ENCODE data around the gene MTRFR.

MTRFR gene

DNA sequence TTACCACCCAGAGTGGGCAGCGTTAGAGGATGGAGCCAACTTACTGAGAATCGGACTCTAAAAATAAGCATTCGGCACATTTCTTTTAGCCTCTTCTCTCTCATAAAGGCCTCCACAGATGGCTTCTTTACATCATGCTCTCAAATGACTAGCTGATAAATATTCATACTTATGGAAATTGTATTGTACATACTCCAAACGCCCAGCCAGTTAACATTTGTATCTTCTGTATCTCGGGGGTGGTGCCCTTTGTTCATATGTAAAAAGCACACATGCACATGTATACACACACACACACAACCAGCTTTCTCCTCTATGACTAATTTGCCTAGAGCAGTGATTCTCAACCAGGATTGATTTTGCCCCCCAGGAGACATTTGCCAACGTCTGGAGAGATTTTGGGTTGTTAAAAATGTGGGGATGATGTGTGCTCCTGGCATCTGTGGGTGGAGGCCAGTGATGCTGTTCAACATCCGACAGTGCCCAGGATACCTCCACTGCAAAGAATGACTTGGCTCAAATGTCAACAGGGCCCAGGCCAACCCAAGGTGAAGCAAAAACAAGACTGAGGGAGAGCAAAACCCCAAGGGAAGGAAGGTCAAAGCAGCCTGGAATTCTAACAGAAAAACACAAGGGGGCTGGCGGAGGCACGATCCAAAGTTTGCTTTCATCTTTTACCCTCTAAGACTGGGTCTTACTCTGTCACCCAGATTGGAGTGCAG, 53.6 kb downstream of the MTRFR start:
- H3K36me3 ChIP-seq (ENCODE audit: insufficient read depth, low read length) = peaks cover under 1% of the 10 kb centered on the region; the same call in 1 of the 2 replicates
- no peaks in the 10 kb centered on the region for H3K9me3 ChIP-seq (ENCODE audit: insufficient read depth, low read depth, low read length)
- H3K79me2 ChIP-seq (ENCODE audit: insufficient read depth, low read length) = no peaks in the 10 kb centered on the region
- H3K9me2 ChIP-seq (replicated peaks; ENCODE audit: low read depth, low read length) = no peaks in the 10 kb centered on the region
- H3K9ac ChIP-seq (ENCODE audit: low read depth, low read length, poor library complexity, severe bottlenecking) = no peak overlapping the region
- no peak overlapping the region for H3K4me2 ChIP-seq (ENCODE audit: low read depth, low read length, poor library complexity, severe bottlenecking)
- H3K27me3 ChIP-seq (ENCODE audit: insufficient read depth, low read length, poor library complexity, severe bottlenecking) = no peaks in the 10 kb centered on the region
- no peaks in the 10 kb centered on the region for H4K20me1 ChIP-seq (ENCODE audit: insufficient read depth, low read length, poor library complexity, severe bottlenecking)
- TF ChIP-seq, protein P1, sequence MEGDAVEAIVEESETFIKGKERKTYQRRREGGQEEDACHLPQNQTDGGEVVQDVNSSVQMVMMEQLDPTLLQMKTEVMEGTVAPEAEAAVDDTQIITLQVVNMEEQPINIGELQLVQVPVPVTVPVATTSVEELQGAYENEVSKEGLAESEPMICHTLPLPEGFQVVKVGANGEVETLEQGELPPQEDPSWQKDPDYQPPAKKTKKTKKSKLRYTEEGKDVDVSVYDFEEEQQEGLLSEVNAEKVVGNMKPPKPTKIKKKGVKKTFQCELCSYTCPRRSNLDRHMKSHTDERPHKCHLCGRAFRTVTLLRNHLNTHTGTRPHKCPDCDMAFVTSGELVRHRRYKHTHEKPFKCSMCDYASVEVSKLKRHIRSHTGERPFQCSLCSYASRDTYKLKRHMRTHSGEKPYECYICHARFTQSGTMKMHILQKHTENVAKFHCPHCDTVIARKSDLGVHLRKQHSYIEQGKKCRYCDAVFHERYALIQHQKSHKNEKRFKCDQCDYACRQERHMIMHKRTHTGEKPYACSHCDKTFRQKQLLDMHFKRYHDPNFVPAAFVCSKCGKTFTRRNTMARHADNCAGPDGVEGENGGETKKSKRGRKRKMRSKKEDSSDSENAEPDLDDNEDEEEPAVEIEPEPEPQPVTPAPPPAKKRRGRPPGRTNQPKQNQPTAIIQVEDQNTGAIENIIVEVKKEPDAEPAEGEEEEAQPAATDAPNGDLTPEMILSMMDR (conservative IDR thresholded peaks at IDR 0.05; ENCODE audit: low read length) = no peak
- TF ChIP-seq EZH2phosphoT487 (IDR thresholded peaks at IDR 0.05; ENCODE audit: borderline replicate concordance) = no peak
- H3F3A ChIP-seq (ENCODE audit: low read depth) = no peaks in the 10 kb centered on the region
- H3K4me1 ChIP-seq (ENCODE audit: insufficient read depth, low read length, poor library complexity, severe bottlenecking) = no peaks in the 10 kb centered on the region
- H2AFZ ChIP-seq (ENCODE audit: low read length) = no peak overlapping the region
- H3K4me3 ChIP-seq (ENCODE audit: low read length, poor library complexity, severe bottlenecking) = no peak overlapping the region

DNA sequence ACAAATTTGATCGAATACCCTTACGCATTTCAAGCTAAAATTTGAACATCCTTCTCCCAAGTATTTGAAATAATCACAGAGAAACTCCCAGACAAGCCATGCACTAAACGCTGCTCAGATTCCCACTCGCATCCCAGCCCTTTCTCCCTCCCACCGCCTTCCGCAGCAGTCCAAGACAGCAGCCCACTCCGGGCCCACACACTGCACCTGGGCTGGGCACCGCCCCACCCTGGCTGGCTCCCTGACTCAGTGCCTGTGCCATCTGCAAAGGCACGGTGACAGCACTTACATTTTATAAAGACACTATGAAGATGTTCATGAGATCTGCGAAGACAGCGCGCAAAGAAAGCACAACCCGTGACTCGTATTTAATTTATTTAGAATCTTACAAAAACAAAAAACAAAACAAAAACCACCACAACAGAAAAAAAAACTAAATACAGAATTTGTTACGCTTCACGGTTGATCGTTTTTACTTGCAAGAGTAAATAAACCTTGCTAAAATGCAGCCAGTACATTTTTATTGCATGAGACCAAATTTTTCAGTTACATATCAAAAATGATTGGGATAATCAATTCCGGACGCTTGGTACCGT, 55.6 kb downstream of the MTRFR start:
- no peak overlapping the region for H3K4me3 ChIP-seq (ENCODE audit: low read length, poor library complexity, severe bottlenecking)
- no peak overlapping the region for H2AFZ ChIP-seq (ENCODE audit: low read length)
- H3K9me2 ChIP-seq (replicated peaks; ENCODE audit: low read depth, low read length) = no peaks in the 10 kb centered on the region
- H3K27me3 ChIP-seq (ENCODE audit: insufficient read depth, low read length, poor library complexity, severe bottlenecking) = no peaks in the 10 kb centered on the region
- no peaks in the 10 kb centered on the region for H3K9me3 ChIP-seq (ENCODE audit: insufficient read depth, low read depth, low read length)
- H3F3A ChIP-seq (ENCODE audit: low read depth) = no peaks in the 10 kb centered on the region
- no peaks in the 10 kb centered on the region for H3K4me1 ChIP-seq (ENCODE audit: insufficient read depth, low read length, poor library complexity, severe bottlenecking)
- TF ChIP-seq EZH2phosphoT487 (IDR thresholded peaks at IDR 0.05; ENCODE audit: borderline replicate concordance) = no peak
- TF ChIP-seq, protein P1 (conservative IDR thresholded peaks at IDR 0.05; ENCODE audit: low read length) = no peak
- H3K79me2 ChIP-seq (ENCODE audit: insufficient read depth, low read length) = no peaks in the 10 kb centered on the region
- H4K20me1 ChIP-seq (ENCODE audit: insufficient read depth, low read length, poor library complexity, severe bottlenecking) = no peaks in the 10 kb centered on the region
- H3K36me3 ChIP-seq (ENCODE audit: insufficient read depth, low read length) = peaks cover 19% of the 10 kb centered on the region; the same call in 1 of the 2 replicates
- no peak overlapping the region for H3K9ac ChIP-seq (ENCODE audit: low read depth, low read length, poor library complexity, severe bottlenecking)
- H3K4me2 ChIP-seq (ENCODE audit: low read depth, low read length, poor library complexity, severe bottlenecking) = no peak overlapping the region

DNA sequence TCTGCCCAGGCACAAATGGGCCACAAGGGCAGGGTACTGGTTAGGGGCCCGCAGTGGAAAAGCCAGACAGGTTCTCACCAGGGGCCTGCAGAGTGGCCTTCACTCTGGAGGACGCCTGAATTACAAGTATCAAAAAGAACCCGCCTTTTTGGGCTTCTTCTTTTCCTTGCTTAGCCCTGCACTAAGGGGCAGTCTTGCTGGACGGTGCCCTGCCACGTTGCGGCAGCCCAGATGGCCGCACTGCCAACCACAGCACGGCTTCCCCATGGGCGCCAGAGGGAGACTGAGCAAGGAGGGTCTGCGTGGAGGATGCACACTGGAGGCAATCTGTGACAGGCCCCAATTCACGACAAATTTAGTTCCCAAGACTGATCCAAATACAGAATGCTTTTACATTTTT, 56.7 kb downstream of the MTRFR start:
- H4K20me1 ChIP-seq (ENCODE audit: insufficient read depth, low read length, poor library complexity, severe bottlenecking) = no peaks in the 10 kb centered on the region
- H3K9ac ChIP-seq (ENCODE audit: low read depth, low read length, poor library complexity, severe bottlenecking) = no peak overlapping the region
- no peak overlapping the region for H3K4me2 ChIP-seq (ENCODE audit: low read depth, low read length, poor library complexity, severe bottlenecking)
- H3K36me3 ChIP-seq (ENCODE audit: insufficient read depth, low read length) = peaks cover 30% of the 10 kb centered on the region; the same call in 1 of the 2 replicates
- H3K9me2 ChIP-seq (replicated peaks; ENCODE audit: low read depth, low read length) = no peaks in the 10 kb centered on the region
- H3K27me3 ChIP-seq (ENCODE audit: insufficient read depth, low read length, poor library complexity, severe bottlenecking) = no peaks in the 10 kb centered on the region
- H3K79me2 ChIP-seq (ENCODE audit: insufficient read depth, low read length) = no peaks in the 10 kb centered on the region
- H3F3A ChIP-seq (ENCODE audit: low read depth) = no peaks in the 10 kb centered on the region
- no peak overlapping the region for H2AFZ ChIP-seq (ENCODE audit: low read length)
- H3K4me3 ChIP-seq (ENCODE audit: low read length, poor library complexity, severe bottlenecking) = no peak overlapping the region
- no peak for TF ChIP-seq EZH2phosphoT487 (IDR thresholded peaks at IDR 0.05; ENCODE audit: borderline replicate concordance)
- TF ChIP-seq, protein P1 (conservative IDR thresholded peaks at IDR 0.05; ENCODE audit: low read length) = no peak
- no peaks in the 10 kb centered on the region for H3K9me3 ChIP-seq (ENCODE audit: insufficient read depth, low read depth, low read length)
- no peaks in the 10 kb centered on the region for H3K4me1 ChIP-seq (ENCODE audit: insufficient read depth, low read length, poor library complexity, severe bottlenecking)
